Measurements from ENCODE around the gene FXN. TPM values are rescaled to one million over a fixed set of nuclear protein-coding genes. Genes with fewer than 3 reads are reported as not detected.

FXN gene
- polyA plus RNA-seq, 1 of the 3 experiments (the other 2 are of a cell fraction), result 15.7 TPM

GRCh38 chr9:69023650-69024049, 11.9 kb upstream of the FXN start:
- TF ChIP-seq FOXM1 (IDR thresholded peaks at IDR 0.05; ENCODE audit: low read depth) (no peak), REST (IDR thresholded peaks at IDR 0.05; ENCODE audit: low read depth, low read length) (no peak), USF1 (IDR thresholded peaks at IDR 0.05; ENCODE audit: borderline replicate concordance, low read depth) (no peak), MEF2A (IDR thresholded peaks at IDR 0.05; ENCODE audit: borderline replicate concordance, low read depth) (no peak), ELF1 (IDR thresholded peaks at IDR 0.05) (no peak)
- CTCF ChIA-PET, result interaction anchor here (0.9 to 1.3 kb wide), 3 partner anchors 12 to 170 kb away, joined by 3 to 6 read pairs (median 6); partner anchors contain the start of gene FXN

GRCh38 chr9:69027355-69028097, 8.0 kb upstream of the FXN start:
- Histone ChIP-seq H3K4me2 (no peak overlapping the region), H3K9me2 (no peaks in the 10 kb centered on the region), H3K4me3 (ENCODE audit: low read depth in 2 of 2, low read length in 1 of 2) (no peak overlapping the region), H3K27me3 (ENCODE audit: insufficient read depth) (peaks cover 45% of the 10 kb centered on the region; the same call in 1 of the 2 replicates), H4K20me1 (ENCODE audit: insufficient read depth) (no peaks in the 10 kb centered on the region), H3F3A (replicated peaks; ENCODE audit: insufficient read depth) (no peaks in the 10 kb centered on the region), H3K9ac (no peak overlapping the region), H2AFZ (ENCODE audit: low read depth) (no peak overlapping the region), H3K27ac (ENCODE audit: low read depth in 2 of 2, low read length in 1 of 2) (no peak overlapping the region), H3K36me3 (replicated peaks in 1 of 2; ENCODE audit: control insufficient read depth in 1 of 2, insufficient read depth in 2 of 2, low read length in 1 of 2) (no peaks in the 10 kb centered on the region), H3K9me3 (no peaks in the 10 kb centered on the region), H3K4me1 (ENCODE audit: control insufficient read depth in 1 of 2, insufficient read depth in 2 of 2, low read depth in 1 of 2, low read length in 1 of 2) (no peaks in the 10 kb centered on the region), H3K79me2 (ENCODE audit: insufficient read depth) (no peaks in the 10 kb centered on the region)
- POLR2A ChIA-PET, result no interaction called here
- DNase-seq, result peak; percentile 55
- CTCF ChIA-PET, result interaction anchor here (1.0 to 3.2 kb wide), 7 partner anchors 8 to 242 kb away, joined by 3 to 21 read pairs (median 3); partner anchors contain the start of gene FXN
- WGBS (ENCODE audit: low lambda C conversion rate), result 29% methylated on average over 5 of the region's 5 CpGs
- TF ChIP-seq IRF3 (IDR thresholded peaks at IDR 0.05; ENCODE audit: low read depth, low read length) (no peak), GATA2 (CRISPR knock-in tag; IDR thresholded peaks at IDR 0.05) (no peak), FOSL2 (IDR thresholded peaks at IDR 0.05; ENCODE audit: borderline replicate concordance, low read depth) (no peak), MEF2A (IDR thresholded peaks at IDR 0.05; ENCODE audit: borderline replicate concordance, low read depth) (no peak), MXI1 (IDR thresholded peaks at IDR 0.05; ENCODE audit: low read depth, low read length) (no peak), EZH2phosphoT487 (IDR thresholded peaks at IDR 0.05; ENCODE audit: borderline replicate concordance, low read depth) (no peak), NRF1 (IDR thresholded peaks at IDR 0.05; ENCODE audit: low read depth, low read length) (no peak), FOXJ3 (CRISPR knock-in tag; IDR thresholded peaks at IDR 0.05) (no peak), SMC3 (IDR thresholded peaks at IDR 0.05; ENCODE audit: low read depth, low read length) (peak; percentile 44), TCF12 (IDR thresholded peaks at IDR 0.05) (no peak), RAD21 (IDR thresholded peaks at IDR 0.05; ENCODE audit: low read length) (peak; percentile 60), RFX5 (IDR thresholded peaks at IDR 0.05; ENCODE audit: low read length) (no peak), POLR2AphosphoS5 (IDR thresholded peaks at IDR 0.05; ENCODE audit: low read depth, low read length) (no peak), CTCF (IDR thresholded peaks at IDR 0.05) (peak; percentile 80)

More at GRCh38 chr9:69023650-69024049, 11.9 kb upstream of the FXN start:
- Histone ChIP-seq H3K9me2 (no peaks in the 10 kb centered on the region), H3K4me1 (ENCODE audit: control insufficient read depth in 1 of 2, insufficient read depth in 2 of 2, low read depth in 1 of 2, low read length in 1 of 2) (no peaks in the 10 kb centered on the region), H3K9ac (no peak overlapping the region), H3K4me3 (ENCODE audit: low read depth in 2 of 2, low read length in 1 of 2) (peak overlapping the region; percentile 3 to 34; a peak in 2 of 4 replicates), H2AFZ (ENCODE audit: low read depth) (no peak overlapping the region), H3K79me2 (ENCODE audit: insufficient read depth) (no peaks in the 10 kb centered on the region), H3F3A (replicated peaks; ENCODE audit: insufficient read depth) (no peaks in the 10 kb centered on the region), H3K36me3 (replicated peaks in 1 of 2; ENCODE audit: control insufficient read depth in 1 of 2, insufficient read depth in 2 of 2, low read length in 1 of 2) (no peaks in the 10 kb centered on the region), H3K27ac (ENCODE audit: low read depth in 2 of 2, low read length in 1 of 2) (no peak overlapping the region), H3K4me2 (peak overlapping the region; percentile 29; the same call in 1 of the 2 replicates), H3K9me3 (no peaks in the 10 kb centered on the region), H4K20me1 (ENCODE audit: insufficient read depth) (no peaks in the 10 kb centered on the region), H3K27me3 (ENCODE audit: insufficient read depth) (peaks cover 68% of the 10 kb centered on the region)
- no peak for DNase-seq
- WGBS (ENCODE audit: low lambda C conversion rate), result 16% methylated on average over 7 of the region's 7 CpGs
- POLR2A ChIA-PET, result no interaction called here
